Esophagus squamous epithelium (tissue), 4 donors: ENCODE results near the gene PDF.

Source experiments
- CTCF ChIP-seq, 6 experiments: fragments of 450-650 bp in 4 of 6; fragments of 200-600 bp in 2 of 6; sonication (generic) in 2 of 6; IDR thresholded peaks; one replicate each; pipeline ENCODE4 v1.5.1; 2016 to 2019; ENCODE audit warnings: antibody characterized with exemption in 6 of 6, mild to moderate bottlenecking in 4 of 6, moderate library complexity in 4 of 6
- POLR2A ChIP-seq, 4 donors: fragments of 450-650 bp; IDR thresholded peaks; one replicate each; pipeline ENCODE4 v1.6.1; 2017; ENCODE audit warnings: antibody characterized with exemption in 4 of 4, mild to moderate bottlenecking in 4 of 4, moderate library complexity in 3 of 4

GRCh38 chr16:69301861-69302260, 28.5 kb downstream of the PDF start:
- TF ChIP-seq POLR2A (IDR thresholded peaks at IDR 0.05), result no peak
- no peak for TF ChIP-seq CTCF (IDR thresholded peaks at IDR 0.05)
